Activated B cell treated with CpG ODN at 0.5 μM for 24 hours (primary cell): ENCODE measurements around the gene KCNMA1. TPM values are rescaled to one million over a fixed set of nuclear protein-coding genes. Genes with fewer than 3 reads are reported as not detected.

Experiments used
- ATAC-seq: fragments of 200-7000 bp; cut with Tn5 transposase; one replicate; pipeline ENCODE4 v1.10.0; 2021; ENCODE audit warnings: low read depth, mild to moderate bottlenecking, moderate library complexity
- CTCF ChIA-PET: fragments of 350-600 bp; sonication (Branson Sonifier 250); formaldehyde crosslinking; loops from one replicate; lab custom pipeline; 2021; ENCODE audit warnings: antibody characterized with exemption; lab: Charles Lee
- POLR2A ChIA-PET: fragments of 350-600 bp; sonication (Branson Sonifier 250); formaldehyde crosslinking; loops from one replicate; lab custom pipeline; 2021; ENCODE audit warnings: antibody characterized with exemption; lab: Charles Lee
- DNase-seq: peaks from one replicate; pipeline ENCODE4 v3.0.0; 2022
- H3K27ac Mint-ChIP-seq: one replicate; pipeline ENCODE4 v1.8.0; 2020; ENCODE audit warnings: mixed read lengths
- H3K27me3 Mint-ChIP-seq: one replicate; pipeline ENCODE4 v1.8.0; 2021; ENCODE audit warnings: mixed read lengths
- H3K36me3 Mint-ChIP-seq: one replicate; pipeline ENCODE4 v1.8.0; 2021; ENCODE audit warnings: low read depth, mixed read lengths
- H3K4me1 Mint-ChIP-seq: one replicate; pipeline ENCODE4 v1.8.0; 2021; ENCODE audit warnings: mixed read lengths
- H3K4me3 Mint-ChIP-seq: one replicate; pipeline ENCODE4 v1.8.0; 2020; ENCODE audit warnings: mild to moderate bottlenecking, mixed read lengths
- H3K9me3 Mint-ChIP-seq: one replicate; pipeline ENCODE4 v1.8.0; 2020; ENCODE audit warnings: mixed read lengths
- intact Hi-C: fragments of 100-400 bp; cut with micrococcal nuclease; formaldehyde crosslinking; loops from one replicate; pipeline ENCODE4 v1.15.1; 2024
- total RNA-seq: library from RNA; stranded (reverse); gene quantifications from 2 replicates; pipeline ENCODE4 v1.2.3, GENCODE V29; 2022
- TF ChIP-seq, protein P1 (sequence below): fragments of 200-600 bp; IDR thresholded peaks from one replicate; pipeline ENCODE4 v1.8.0; 2022; ENCODE audit warnings: antibody characterized with exemption, mild to moderate bottlenecking

Gene KCNMA1
- total RNA-seq, 1 donor from 2014 or later: 3.7 TPM

DNA sequence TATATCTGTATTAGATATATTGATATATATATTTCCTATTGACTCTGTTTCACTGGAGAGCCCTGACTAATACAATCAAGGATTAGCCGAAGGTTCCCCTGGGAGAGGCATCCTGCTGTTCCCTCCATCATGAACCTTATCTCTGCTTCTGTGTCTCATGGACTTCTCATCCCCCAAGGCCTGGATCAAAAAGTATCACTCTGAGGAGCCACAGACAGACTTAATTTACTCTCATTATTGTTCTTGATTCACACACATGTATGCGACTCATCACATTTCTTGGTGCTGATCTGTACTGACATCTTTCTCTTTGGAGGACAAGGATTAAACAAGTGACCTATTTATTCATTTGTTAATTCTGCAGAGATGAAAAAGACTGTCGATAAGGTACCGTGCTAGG, 550.2 kb downstream of the KCNMA1 start:
- Mint-ChIP-seq H3K4me3 (no peak overlapping the region), H3K36me3 (no peaks in the 10 kb centered on the region), H3K9me3 (no peaks in the 10 kb centered on the region), H3K4me1 (no peaks in the 10 kb centered on the region), H3K27ac (no peak overlapping the region), H3K27me3 (no peaks in the 10 kb centered on the region)
- no peak for ATAC-seq
- intact Hi-C loops: no loop called here
- DNase-seq: no peak
- CTCF ChIA-PET: no interaction called here
- TF ChIP-seq, protein P1, sequence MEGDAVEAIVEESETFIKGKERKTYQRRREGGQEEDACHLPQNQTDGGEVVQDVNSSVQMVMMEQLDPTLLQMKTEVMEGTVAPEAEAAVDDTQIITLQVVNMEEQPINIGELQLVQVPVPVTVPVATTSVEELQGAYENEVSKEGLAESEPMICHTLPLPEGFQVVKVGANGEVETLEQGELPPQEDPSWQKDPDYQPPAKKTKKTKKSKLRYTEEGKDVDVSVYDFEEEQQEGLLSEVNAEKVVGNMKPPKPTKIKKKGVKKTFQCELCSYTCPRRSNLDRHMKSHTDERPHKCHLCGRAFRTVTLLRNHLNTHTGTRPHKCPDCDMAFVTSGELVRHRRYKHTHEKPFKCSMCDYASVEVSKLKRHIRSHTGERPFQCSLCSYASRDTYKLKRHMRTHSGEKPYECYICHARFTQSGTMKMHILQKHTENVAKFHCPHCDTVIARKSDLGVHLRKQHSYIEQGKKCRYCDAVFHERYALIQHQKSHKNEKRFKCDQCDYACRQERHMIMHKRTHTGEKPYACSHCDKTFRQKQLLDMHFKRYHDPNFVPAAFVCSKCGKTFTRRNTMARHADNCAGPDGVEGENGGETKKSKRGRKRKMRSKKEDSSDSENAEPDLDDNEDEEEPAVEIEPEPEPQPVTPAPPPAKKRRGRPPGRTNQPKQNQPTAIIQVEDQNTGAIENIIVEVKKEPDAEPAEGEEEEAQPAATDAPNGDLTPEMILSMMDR: no peak
- POLR2A ChIA-PET: no interaction called here

DNA sequence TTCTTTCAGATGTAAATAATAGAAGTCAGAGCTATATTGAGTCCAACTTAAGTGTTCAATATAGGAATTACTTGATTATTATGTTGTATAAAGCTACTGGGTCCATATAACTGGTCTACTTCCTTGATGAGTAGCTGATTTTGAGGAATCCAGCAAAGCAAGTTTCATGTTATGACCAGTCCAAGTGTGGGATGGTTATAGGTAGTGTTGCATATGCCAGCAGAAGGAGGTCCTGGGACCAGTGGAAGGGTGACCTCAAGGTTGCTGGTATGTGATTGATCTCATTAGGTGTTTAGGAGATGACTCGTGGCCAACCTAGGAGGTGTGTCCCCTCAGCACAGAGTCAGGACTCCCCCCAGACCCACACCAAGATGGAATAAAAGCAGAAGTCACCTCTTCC, 551.5 kb downstream of the KCNMA1 start:
- Mint-ChIP-seq H3K27ac (no peak overlapping the region), H3K9me3 (no peaks in the 10 kb centered on the region), H3K36me3 (no peaks in the 10 kb centered on the region), H3K4me3 (no peak overlapping the region), H3K4me1 (no peaks in the 10 kb centered on the region), H3K27me3 (no peaks in the 10 kb centered on the region)
- ChIA-PET POLR2A (no interaction called here), CTCF (no interaction called here)
- intact Hi-C loops: no loop called here
- TF ChIP-seq, protein P1: no peak
- ATAC-seq (no peak), DNase-seq (no peak)

DNA sequence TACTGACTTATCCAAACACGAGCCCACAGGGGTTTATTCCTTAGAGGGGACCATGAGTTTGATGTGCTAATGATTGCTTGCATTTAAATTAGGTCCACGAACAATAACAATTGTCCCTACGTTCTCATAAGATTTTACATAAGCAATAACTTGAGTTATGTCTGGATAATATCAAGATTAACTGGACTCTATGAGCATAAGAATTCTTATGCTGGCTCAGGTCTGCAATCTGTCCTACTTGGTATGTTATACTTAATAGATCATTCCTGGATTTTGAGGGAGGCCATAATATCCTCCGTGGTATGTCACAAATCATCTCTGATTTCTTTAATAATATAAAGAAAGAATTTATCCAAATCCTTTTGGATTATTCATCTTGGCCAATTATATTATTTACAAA, 552.3 kb downstream of the KCNMA1 start:
- CTCF ChIA-PET: no interaction called here
- no peaks in the 10 kb centered on the region for H3K36me3 Mint-ChIP-seq

DNA sequence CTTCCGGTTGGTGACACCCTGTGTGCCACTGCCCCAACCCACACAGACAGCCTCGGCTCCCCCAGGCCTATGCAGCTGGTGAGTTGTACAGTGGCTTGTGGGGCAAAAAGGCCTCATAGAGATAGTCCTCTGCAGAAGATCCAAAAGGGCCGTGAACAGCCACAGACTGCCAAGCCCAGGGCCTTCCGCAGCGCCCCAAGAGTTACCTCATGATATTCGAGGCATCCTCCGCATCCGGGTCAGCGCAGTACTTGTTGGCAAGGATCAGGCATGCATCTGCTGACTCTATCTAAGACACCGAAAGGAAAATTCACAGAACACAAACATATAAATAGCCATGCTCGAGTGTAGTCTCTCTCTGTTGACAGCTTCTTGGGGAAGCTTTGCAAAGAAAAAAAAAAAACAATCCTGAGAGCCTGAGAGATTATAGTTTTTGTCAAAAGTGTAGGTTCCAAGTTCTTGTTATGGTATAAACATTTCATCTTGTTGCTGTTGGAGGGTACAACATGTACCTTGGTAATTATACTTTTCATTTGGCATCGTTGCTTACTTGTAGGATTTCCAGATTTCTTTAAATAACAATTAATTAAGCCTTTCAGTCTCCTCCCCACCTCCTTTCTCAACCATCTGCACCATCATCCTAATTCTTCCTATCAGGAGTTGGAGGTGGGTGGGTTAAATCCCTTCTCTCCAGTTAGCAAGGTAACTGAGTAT, 553.0 kb downstream of the KCNMA1 start:
- no peak overlapping the region for H3K27ac Mint-ChIP-seq
- TF ChIP-seq, protein P1: no peak
- no peaks in the 10 kb centered on the region for H3K36me3 Mint-ChIP-seq
- no peaks in the 10 kb centered on the region for H3K9me3 Mint-ChIP-seq
- ChIA-PET CTCF (no interaction called here), POLR2A (no interaction called here)
- intact Hi-C loops: no loop called here
- DNase-seq (no peak), ATAC-seq (no peak)
- H3K4me3 Mint-ChIP-seq: no peak overlapping the region
- H3K4me1 Mint-ChIP-seq: no peaks in the 10 kb centered on the region
- H3K27me3 Mint-ChIP-seq: no peaks in the 10 kb centered on the region

More for the DNA sequence above, 552.3 kb downstream of the KCNMA1 start:
- ATAC-seq (no peak), DNase-seq (no peak)
- no peak overlapping the region for H3K27ac Mint-ChIP-seq
- no peaks in the 10 kb centered on the region for H3K4me1 Mint-ChIP-seq
- POLR2A ChIA-PET: no interaction called here
- H3K4me3 Mint-ChIP-seq: no peak overlapping the region
- H3K9me3 Mint-ChIP-seq: no peaks in the 10 kb centered on the region
- TF ChIP-seq, protein P1: no peak
- H3K27me3 Mint-ChIP-seq: no peaks in the 10 kb centered on the region
- intact Hi-C loops: no loop called here

DNA sequence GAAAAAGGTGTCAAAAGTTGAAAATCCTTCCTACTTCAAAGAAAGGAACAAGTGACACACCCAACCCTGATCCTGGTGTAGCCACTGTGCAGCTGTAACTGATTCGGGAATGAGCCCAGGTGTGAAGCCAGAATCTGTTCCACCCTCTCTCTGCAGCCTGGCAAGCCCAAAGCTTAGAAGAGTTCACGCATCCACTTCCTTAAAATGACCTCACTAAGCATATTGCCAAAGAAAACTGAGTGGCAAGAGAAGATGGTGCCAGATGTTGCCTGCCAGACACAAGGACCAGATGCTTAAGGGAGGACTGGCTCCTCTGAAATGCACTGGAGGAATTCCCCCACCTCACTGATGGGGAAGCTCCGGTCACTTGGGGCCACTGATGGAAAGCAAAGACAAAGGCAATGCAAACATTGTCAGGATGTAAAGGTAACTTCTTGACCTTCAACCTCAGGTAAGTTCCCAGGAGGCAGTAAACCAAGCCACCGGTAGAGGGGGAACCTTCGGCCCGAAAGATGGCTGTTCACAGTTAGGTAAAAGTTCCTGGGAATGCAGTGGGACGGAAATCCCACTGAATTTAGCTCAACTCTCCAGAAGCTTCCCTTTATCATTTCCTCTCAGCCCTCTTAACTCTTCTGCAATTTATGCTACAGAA, 554.9 kb downstream of the KCNMA1 start:
- H3K4me1 Mint-ChIP-seq: no peaks in the 10 kb centered on the region
- intact Hi-C loops: no loop called here
- TF ChIP-seq, protein P1: no peak
- H3K27ac Mint-ChIP-seq: no peak overlapping the region
- no peak overlapping the region for H3K4me3 Mint-ChIP-seq
- H3K27me3 Mint-ChIP-seq: no peaks in the 10 kb centered on the region
- POLR2A ChIA-PET: no interaction called here
- ATAC-seq (no peak), DNase-seq (no peak)
- no peaks in the 10 kb centered on the region for H3K9me3 Mint-ChIP-seq
- H3K36me3 Mint-ChIP-seq: no peaks in the 10 kb centered on the region
- CTCF ChIA-PET: no interaction called here
